GM19468 (cell line): ENCODE measurements around the gene FOXC2.

ENCODE experiments used
- ATAC-seq: cut with Tn5 transposase; IDR thresholded peaks from one replicate; pipeline ENCODE4 v1.9.1; 2021; ENCODE audit warnings: mild to moderate bottlenecking, moderate library complexity, moderate number of reproducible peaks; ENCODE audit not compliant: unreplicated experiment; ENCODE audit errors: extremely low read depth

FOXC2 gene

DNA sequence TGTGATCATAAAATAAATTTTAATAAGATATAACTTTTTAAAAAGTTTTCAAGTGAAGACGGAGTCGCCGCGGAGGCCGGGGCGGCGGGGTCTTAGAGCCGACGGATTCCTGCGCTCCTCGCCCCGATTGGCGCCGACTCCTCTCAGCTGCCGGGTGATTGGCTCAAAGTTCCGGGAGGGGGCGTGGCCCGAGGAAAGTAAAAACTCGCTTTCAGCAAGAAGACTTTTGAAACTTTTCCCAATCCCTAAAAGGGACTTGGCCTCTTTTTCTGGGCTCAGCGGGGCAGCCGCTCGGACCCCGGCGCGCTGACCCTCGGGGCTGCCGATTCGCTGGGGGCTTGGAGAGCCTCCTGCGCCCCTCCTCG lies at the start of gene FOXC2:
Gene FOXC2, plus strand, starts transcription at position 229 of the 365 bp plus-strand sequence. CDS start 507 bp downstream, outside the sequence.
- ATAC-seq: no peak

DNA sequence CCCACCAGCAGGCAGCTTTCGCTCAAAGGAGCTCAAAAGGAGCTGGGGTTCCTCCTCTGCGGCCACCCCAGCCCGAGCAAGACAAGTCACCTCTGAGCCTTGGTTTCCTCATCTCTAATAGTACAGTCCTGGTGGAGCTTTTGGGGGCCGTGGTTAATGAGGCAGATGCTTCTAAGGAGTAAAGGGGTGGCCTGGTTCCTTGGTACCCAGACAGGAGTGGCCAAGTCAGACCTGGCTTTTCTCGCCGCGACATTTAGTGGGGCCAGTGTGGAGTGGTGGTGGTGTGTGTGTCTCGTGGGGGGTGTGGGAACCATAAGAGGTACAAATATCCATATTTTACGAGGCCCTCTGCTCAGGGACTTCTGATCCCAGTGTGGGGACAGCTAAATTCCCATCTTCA lies 49.6 kb upstream of the FOXC2 start:
- no peak for ATAC-seq

DNA sequence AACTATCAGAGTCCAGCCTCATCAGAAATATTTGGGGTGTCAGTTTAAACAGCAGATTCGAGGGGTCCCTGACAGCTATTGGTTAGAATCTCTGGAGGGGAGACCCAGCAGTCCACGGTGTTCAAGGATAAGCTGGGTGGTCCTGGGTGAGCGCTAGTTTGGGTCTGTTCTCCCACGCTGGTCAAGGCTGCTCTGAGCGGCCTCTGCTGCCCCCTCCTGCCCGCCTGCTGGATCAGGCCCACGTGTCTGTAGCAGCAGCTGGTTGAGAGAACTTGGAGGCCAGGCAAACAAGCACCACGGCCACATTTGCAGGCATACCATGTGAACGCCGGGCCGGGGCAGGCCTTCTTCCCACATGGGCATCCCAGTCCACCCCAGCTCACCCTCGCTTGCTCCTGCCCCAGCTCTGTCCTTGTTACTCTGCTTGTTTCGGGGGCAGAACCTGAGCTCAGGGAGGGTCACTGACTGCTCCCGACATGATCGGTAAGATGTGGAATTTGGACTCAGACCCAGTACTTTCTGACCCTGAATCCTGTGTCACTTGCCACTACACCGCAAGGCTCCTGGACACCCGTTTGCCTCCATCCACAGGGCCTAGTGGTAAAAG lies 48.9 kb upstream of the FOXC2 start:
- no peak for ATAC-seq

DNA sequence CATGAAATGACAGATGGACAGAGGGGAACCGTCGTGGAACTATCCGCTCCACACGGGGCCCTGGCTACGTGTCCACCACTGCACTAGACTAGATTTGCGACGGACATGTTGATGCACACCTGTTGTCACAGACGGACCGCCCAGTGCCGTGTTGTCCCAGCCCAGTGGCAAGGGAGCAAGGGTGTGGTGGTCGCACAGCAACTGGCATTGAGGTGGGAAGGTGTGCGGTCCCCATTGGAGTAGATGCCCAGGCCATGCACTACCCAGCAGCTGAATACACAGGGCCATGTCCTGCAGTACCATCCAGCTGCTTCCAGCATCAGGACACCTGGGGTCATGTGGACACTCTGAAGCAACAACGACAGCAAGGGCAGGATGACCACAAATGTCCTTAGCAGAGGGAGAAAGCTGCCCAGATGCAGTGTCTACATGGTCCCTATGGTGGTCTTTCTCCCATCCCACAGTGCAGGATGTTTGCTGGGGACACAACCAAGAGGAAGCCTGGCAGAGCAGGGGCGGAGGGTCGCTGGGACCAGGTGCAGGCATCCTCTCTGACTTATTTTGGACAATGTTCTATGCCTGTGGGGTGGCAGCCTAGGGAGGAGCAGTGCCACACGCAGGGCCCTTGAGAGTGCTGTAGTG lies 47.5 kb upstream of the FOXC2 start:
- ATAC-seq: no peak

DNA sequence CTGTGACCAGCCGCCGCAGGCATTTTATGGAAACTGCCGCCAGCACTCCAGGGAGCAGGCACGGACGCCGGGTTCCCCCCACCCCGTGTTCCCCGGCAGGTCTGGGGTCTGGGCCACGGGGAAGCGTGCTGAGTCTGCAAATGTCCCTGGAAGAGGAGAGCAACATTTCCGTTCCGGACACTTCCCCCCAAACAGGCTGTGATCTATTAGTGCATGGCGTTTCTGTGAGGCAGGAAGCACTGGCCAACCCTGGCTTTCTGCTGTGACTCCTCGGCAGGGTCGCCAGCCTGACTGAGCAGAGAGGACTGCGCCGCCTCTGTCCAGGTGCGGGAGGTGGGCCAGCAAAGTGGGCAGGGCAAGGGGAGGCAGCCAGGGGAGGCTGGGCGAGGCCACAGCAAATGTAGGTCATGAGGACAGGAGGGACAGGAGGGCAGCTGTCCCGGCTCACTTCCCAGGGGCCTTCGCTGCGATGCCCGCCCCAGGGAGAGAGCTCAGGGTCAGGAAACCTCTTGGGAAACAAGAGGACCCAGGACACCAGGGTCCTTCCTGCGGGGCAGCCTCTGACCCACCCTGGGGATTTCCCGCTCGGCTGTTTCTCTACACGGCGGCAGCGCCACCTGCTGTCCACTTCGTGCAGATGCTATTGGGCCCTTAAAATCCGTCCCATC lies 46.8 kb upstream of the FOXC2 start:
- no peak for ATAC-seq

DNA sequence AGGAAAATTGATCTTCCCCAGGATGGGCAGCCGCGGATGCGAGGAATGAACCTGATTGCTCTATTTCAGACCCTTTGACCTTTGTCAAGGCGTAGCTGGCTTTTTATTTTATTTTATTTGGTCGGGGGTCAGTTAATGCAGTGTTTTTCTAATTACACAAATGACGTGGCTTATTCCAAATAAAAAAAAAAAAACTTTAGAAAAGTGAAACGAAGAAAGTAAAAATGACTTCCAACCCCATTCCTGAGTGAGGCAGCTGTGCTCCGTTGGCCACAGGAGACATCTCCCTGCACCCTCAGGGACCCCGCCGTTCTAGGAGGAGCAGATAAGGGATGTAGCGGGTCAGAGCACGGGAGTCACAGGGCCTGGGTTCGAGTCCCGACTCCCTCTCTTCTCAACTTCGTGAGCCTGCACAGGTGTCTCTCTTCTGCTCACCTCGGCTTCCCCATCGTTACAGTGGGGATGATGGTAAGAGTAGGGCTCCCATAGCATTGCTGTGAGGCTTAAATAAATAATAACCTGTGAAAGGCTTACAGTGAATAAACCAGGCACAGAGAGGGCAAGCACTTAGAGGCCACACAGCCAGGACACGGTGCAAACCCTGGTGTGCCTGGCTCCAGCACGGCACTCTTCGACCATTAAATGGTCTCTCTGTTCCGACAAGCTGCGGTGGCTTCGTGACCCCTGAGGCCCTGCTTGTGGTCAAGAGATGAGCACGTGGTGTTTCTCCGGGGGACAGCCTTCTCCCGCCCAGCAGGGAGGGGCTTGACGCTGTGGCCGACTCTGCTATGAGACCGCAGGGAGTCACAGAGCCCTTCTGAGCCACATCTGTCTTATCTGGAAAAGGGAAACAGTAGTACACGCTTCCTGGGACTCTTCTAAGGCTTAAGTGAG lies 46.1 kb upstream of the FOXC2 start:
- no peak for ATAC-seq

DNA sequence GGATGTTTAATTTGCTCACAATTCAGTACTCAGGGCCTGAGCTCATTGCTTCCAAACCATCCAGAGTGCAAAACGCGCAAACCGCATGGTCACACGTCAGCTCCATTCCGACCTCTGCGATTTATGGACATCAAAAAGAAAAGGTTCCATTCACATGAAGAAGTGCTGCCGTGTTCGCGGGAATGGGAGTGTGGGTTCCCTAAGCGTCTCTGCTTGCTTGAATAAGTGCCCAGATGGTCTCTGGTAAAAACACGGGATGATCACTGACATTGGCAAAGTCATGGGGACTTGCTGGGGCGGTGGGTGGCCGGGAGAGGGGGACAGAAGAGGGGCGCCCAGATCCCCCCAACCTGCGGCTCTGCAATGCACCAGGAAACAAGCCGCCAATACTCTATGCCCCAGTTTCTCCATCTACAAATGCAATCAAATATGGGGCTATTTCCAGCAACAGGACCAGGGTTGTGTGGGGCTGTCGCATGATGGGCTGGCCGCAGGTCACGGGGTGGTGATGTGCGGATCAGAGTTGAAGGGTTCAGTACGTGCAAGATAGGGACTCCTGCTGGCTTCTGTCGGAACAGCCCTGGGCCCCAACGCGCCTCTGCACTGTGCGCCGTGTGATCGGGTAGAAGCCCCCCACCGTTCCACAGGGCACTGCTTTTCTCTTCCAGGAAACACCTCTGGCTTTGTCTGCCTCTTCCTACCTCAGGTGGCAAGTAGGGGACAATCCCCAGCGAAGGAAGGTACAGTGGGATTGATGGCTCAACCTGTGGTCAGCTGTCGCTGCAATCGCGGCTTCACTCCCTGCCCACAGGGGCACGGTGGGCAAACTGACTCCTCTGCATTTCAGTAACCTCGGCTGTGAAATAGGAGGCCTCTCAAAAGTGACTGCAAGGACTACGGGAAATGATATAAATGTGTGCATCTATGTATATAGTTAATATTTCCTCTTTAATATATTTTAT lies 45.1 kb upstream of the FOXC2 start:
- no peak for ATAC-seq

DNA sequence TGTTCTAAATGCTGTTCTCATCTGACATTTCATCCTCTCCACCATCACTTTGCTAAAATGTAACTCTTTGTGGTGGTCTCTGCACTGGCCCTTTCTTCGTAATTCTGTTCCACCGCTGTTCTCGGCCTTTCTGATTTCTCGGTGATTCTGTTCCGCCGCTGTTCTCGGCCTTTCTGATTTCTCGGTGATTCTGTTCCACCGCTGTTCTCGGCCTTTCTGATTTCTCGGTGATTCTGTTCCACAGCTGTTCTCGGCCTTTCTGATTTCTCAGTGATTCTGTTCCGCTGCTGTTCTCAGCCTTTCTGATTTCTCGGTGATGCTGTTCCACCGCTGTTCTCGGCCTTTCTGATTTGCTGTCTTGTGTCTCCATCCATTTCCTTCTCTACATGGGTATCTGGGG lies 44.0 kb upstream of the FOXC2 start:
- ATAC-seq: no peak

DNA sequence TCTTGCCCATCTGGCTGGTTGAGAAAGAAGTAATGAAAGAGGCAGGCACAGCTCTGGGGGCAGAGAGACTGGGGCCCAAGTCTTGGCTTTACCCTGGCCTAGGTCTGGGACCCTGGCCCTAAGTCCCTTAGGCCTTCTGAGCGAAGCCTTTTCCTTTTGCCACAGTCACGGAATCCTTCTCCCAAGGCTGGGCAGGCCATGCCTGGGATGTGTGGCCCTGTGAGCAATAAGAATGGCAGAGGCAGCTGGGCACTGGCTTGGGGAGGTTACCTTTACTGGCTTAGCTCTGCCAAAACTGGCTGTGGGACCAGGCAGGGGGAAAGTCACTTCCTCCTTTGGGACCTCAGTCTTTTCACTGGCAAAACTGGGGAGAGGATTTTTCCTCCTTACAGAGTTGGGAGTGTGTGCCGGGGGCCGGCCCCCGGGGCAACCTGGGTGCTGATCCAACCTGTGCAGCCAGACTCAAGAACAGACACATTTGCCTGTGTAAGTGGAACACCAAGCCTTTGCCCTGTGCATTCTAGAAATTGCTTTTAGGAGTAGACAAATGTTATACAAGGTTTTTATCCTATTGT lies 43.4 kb upstream of the FOXC2 start:
- no peak for ATAC-seq

DNA sequence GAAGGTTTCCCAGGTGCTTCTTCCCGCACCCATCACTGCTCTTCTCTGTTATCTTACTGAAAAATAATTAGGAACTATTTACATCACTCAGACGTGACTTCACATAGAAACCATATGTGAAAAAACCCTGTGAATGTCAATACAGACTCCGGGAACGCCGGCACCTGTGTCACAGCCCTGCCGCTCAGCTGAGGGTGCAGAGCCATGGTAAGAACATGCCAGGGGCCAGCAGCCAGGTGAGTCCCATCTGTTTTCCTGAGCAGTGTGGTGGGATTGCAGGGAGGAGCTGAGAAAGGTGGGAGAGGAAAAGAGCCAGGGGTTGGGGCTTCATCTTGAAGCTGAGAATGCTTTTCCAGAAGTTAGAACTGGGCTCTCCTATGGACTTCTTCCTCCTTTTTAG lies 42.6 kb upstream of the FOXC2 start:
- ATAC-seq: no peak

DNA sequence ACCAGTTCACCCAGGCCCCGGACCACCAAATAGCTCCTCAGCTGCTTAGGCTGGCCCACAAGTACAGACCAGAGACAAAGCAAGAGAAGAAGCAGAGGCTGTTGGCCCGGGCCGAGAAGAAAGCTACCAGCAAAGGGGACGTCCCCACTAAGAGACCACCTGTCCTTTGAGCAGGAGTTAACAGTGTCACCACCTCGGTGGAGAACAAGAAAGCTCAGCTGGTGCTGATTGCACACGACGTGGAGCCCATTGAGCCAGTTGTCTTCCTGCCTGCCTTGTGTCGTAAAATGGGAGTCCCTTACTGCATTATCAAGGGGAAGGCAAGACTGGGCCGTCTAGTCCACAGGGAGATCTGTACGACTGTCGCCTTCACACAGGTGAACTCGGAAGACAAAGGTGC lies 40.9 kb upstream of the FOXC2 start:
- ATAC-seq: no peak

DNA sequence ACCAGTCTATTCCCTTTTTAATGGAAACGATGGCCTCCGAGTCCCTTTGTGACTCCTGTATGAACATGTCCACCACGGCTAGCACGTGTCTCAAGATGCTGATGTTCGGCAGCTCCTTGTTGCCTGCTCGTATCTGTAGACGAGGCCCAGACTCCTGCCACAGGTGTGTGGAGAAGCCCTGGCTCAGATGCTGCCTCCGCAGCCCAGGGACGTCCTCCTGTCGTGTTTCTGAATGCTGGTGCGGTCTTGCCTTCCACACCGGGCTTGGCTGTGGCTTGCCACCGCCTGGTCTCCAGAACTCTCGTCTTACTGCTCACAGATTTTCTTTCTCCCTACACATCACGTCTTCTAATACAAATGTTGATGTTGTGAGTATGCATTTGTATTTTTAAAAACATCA lies 39.3 kb upstream of the FOXC2 start:
- no peak for ATAC-seq

DNA sequence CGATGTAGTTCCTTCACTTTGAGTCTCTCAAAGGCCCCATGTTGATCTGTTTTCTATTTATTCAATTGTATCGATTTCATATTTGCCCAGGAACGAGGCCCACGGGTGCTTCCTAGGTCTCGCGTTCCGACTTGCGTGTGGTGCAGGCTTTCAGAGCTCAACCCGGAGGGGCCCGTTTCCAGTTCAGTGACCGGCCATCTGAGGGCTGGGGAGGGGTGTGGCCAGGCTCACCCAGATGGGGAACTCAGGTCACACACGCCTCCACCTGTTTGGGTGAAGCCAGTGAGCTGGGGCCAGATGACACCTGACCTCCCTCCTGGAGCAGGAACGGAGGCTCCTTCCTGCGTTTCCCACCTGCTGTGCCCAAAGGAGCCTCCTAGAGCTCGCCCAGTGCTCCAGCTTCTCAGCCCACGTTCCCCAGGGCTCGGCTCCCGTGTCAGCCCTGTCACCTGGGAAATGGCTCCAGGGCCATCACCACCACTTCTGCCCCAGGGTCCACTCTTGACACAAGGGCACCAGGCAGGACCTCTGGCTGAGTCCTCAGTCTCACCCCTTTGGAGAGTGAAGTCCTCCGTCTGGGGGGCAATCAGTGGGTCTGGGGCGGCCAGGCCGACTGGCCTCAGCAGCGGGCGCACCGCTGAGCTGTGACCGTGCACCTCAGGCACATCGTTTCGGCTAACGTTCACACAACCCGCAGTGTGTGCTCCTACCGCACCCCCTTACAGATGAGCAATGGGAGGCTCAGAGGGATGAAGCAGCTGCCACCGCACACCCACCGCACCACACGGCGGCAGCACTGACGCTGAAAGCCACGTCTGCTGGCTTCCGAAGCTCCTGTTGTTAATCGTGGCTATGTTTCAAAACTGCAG lies 38.3 kb upstream of the FOXC2 start:
- ATAC-seq: no peak

DNA sequence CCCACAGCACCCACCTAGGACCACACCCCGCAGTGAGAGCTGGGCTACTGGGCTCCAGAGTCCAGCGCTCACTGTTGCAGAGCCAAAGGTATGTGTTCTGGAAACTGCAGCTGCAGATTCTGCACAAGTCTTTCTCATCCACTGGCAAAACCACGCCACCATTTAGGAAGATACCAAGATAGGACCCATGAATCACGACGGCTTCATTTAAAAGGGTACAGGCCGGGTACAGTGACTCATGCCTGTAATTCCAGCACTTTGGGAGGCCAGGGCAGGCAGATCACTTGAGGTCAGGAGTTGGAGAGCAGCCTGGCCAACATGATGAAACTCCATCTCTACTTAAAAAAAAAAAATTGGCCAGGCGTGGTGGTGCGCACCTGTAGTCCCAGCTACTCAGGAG lies 37.5 kb upstream of the FOXC2 start:
- ATAC-seq: no peak

DNA sequence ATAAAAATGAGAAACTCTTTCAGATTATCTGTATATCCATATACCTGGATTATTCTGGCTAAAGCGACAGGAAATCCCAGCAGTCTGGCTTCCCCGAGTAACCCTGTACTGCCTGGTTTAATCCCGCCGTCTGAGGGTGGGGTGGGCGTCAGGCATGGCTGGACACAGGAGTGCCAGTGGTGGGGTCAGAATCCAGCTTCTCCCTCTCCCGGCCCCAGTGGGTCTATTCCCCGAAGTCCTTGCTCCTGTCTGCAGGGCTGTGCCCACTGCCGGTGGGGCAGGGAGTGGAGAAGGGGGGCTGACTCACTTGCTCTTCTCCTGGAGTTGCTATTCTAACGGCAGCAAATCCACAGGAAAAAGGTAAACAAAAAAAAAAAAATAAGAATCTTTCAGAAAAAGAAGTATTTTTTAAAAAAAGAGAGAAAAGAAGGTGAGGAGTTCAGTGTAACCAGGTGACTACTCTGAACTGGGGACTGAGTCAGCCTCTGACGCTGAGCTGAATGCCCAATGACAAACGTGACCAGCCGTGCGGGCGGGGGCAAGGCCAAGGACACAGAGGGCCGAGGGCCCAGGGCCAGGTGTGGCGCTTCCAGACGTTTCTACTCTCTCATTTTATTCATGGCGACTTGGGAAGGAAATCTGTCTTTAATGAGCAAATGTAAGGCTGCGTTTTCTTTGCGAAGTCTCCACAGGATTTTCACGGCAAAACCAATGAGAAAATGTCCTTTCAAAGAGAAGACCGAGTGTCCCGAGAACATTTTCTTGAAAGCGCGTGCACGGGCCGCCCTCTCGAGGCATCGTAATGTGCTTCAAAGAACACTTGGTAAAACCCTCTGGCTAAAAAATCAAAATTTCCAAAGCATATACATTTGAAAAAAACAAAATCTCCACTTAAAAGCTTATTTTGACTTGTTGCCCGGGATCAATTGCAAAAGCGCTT lies 36.1 kb upstream of the FOXC2 start:
- no peak for ATAC-seq

DNA sequence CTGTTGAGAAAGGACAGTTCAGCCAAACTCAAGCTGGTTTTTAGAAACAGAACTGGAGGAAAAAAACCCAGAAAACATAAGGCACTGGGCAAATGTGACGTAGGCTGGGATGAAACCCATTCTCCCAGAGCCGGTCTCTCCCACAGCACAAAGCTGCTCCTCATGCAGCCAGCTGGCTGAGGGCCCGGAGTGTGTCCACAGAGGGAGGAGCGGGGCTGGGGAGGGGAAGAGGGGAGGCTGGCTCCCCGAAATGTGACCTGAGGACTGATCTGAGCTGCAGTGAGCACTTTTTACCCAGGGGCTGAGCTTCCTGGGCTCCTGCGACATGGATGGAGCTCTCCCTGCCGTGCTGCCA lies 35.5 kb upstream of the FOXC2 start:
- ATAC-seq: no peak
